Right renal pelvis (tissue), 4 donors: ENCODE measurements around the gene MAST4. TPM values are rescaled to one million over a fixed set of nuclear protein-coding genes. Genes with fewer than 3 reads are reported as not detected.
"Not testable (repeated sequence)": the region's sequence is repeated elsewhere in the genome, so short reads cannot be mapped to it uniquely, and the experiment has no call there.

Experiments used
- DNase-seq, 4 donors: peaks; one replicate each; pipeline ENCODE4 v3.0.0-alpha.2; 2013; ENCODE audit warnings: low read depth in 4 of 4, low spot score in 3 of 4, missing footprints in 1 of 4
- polyA plus RNA-seq, 4 donors: library from polyadenylated mRNA; unstranded; fragments of 120-200 nt; gene quantifications; one replicate each; pipeline ENCODE4 v1.2.1, GENCODE V29; 2013; ENCODE audit not compliant: insufficient read length in 4 of 4

The MAST4 gene
- polyA plus RNA-seq, 4 donors = 14.1 to 18.1 (median 15.0) TPM

- DNase-seq = no peak
Observed at GRCh38 chr5:66741394-66741793, 145.2 kb downstream of the MAST4 start.

DNA sequence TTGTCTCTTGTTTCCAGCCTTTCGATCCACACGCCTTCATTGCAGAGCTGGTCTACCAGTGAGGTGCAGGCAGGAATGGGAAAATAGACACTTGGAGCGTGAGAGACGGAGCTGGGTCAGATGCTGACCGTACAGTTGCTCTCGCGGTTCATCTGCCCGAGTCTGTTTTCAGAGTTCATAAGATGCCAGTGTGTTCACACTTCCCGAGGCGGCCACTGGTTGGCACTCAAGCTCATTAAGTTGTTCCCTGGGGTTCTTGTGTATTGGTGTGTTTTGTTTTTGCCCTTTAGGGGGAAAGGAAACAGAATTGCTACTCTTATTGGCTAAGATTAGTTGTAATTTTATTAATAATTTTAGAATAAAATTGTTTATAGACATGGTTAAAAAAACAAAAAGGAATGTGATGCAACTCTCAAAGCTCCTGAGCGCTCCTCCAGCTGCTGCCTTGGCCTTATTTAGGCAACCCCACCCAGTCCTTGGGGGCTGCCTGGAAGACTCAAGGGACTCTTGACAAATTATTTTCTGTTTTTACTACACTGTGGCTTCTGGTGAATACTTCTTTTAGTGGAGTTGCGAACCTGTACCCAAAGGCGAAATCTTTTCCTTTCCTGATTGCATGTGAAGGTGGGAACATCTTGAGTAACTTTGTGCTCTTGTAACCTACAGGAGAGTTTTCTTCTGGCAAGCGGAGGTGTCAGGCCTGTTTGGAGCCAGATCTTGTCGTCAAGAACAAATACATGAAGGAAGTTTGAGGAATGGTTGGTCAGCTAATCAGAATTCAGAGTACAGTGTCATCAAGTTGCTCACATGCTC, 146.1 kb downstream of the MAST4 start:
- no peak for DNase-seq

DNA sequence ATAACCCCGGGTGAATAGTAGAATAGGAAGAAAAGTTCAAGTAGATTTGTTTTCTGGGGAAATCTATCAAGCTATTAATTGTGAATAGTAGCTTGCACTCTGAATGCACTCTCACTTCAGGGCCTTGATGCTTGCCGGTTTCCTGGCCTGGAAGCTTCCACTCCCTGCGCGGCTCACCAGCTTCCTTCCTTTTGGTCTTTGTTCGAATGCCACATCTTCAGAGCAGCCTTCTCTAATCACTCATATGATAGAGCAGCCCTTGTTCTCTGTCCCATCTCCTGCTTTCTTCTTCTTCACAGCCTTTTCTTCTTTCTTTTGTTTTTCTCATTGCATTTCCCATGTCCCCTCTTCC, 146.7 kb downstream of the MAST4 start:
- DNase-seq = no peak

DNA sequence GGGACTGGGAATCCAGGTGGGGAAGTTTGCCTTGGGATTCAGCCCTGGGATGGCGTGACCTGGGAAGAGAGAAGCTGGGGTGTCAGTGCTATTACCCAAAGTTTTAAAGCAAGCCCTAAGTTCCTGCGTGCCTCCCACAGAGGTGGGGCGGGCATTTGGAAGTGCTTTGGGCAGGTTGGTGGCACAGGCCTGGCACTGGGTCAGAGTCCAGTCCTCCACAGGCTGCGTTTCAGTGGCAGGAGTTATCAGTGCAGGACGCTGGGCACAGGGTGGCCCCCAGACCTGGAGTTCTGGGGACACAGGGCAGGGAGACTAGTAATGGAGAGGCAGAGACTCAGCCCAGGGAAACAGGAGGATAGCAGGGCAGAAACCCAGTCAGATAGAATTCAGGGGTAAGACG, 147.2 kb downstream of the MAST4 start:
- DNase-seq = no peak

DNA sequence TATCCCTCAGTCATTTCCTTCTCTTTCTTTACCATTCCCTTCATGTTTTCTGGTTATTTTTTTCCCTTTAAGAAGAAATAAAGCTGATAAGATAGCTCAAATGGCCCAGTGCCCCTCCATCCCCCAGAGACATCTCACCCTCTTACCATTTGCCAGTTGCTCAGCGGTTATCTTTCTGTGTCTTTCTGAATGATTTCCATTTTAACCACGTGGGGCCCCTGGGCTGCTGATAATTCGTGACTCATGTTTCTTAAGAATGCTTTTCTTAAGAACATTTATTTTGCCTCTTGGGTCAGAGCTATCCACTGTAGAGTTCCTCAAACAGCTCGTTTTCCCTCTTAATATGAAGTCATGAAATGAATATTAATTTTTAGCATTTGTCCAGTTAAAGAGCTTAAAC, 147.8 kb downstream of the MAST4 start:
- DNase-seq = no peak

DNA sequence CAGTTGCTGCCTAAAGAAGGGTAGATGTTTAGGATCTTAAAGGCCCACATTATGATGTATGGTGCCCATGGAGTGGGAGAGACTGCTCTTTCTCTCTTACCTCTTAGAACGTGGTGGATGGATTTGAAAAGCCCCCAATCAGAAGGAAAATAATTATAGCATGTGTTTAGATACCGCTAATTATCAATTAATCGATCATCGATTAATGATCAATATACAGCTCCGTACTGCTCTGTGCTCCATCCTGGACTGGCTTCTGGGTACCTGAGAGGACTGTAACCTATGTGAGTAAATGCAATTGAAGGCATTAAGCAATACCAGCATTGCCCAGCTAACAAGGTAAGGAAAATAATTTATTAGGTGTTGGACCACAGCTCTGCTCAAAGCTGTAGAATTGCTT, 149.1 kb downstream of the MAST4 start:
- no peak for DNase-seq

GRCh38 chr5:66747607-66748006, 151.4 kb downstream of the MAST4 start:
- DNase-seq = no peak

DNA sequence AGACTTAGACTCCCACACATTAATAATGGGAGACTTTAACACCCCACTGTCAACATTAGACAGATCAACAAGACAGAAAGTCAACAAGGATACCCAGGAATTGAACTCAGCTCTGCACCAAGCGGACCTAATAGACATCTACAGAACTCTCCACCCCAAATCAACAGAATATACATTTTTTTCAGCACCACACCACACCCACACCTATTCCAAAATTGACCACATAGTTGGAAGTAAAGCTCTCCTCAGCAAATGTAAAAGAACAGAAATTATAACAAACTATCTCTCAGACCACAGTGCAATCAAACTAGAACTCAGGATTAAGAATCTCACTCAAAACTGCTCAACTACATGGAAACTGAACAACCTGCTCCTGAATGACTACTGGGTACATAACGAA, 156.5 kb downstream of the MAST4 start:
- not testable (repeated sequence) for DNase-seq

- peak; percentile 34 to 54 (median 44) for DNase-seq
Observed at GRCh38 chr5:66757219-66757833, 161.1 kb downstream of the MAST4 start.

GRCh38 chr5:66757834-66758371, 161.7 kb downstream of the MAST4 start:
- no peak for DNase-seq

GRCh38 chr5:66769030-66769733, 173.0 kb downstream of the MAST4 start:
- no peak for DNase-seq

- DNase-seq = no peak
Observed at GRCh38 chr5:66769839-66770617, 173.8 kb downstream of the MAST4 start.

DNA sequence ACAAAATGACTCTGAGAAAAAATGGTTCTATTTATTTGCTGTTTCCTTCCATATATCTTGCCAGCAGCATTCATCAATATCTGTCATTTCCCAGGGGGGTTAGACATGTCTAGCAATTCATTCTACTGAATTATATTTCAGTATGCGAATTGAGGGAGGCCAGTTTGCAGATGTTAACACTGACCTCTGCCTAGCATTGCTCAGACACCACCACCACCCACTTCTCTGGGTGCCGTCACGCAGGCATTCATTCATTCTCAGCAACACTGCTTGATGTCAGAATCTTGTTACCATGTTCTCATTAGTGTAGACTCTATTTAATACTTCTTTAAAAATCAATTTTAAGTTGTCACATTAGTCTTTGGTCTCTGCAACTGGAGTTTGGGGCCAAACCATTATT, 181.7 kb downstream of the MAST4 start:
- no peak for DNase-seq

DNA sequence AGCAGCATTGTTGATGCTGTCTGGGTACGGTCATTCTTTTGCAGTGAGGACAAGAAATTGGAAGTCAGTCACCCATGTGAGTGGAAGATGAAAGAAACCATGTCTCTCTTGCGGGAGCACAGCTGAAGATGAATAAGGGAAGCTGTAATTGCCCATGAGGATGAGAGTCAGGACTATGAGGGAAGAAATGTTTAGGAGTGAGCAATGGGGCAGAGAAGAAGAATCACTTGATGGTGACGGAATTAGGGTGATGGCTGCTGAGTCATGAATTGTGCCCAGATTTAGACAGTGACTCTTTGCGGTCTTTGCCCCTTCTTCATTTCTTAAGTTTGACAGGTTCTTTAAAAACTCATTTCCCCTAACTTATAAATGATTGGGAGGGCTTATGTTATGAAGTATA, 183.3 kb downstream of the MAST4 start:
- DNase-seq = no peak

DNA sequence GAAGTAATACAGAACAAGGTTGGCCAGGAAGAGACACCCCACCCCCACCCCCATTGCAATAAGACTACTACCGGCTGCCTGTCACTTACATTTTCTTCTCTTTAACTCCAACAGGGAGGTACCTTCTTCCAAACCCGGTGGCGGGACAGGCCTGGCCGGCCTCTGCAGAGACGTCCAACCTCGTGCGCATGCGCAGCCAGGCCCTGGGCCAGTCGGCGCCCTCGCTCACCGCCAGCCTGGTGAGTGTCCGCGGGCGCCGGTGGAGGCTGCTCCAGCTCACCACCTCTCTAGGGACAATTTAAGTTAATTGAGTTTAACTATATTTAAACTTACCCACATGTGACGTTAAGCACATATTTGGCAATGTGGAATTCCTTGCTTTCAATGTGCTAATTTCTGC, 192.4 kb downstream of the MAST4 start:
- no peak for DNase-seq

DNA sequence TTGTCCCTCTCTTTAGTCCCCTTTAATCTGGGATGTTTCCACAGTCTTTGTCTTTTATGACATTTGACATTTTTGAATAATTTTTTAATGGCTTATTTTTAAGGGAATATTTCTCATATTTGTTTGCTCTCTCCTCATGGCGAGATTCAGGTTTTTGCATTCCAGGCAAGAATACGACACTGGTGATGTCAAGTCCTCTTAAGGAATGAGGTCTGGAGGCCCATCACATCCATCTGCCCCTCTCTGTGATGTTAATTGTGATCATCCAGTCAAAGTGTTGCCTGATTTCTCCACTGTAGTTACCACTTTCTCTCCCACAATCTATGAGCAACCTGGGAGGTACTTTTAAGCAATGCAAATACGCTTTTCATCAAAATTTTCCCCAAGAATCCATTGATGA, 193.2 kb downstream of the MAST4 start:
- no peak for DNase-seq

- DNase-seq = no peak
Observed at GRCh38 chr5:66793049-66793448, 196.9 kb downstream of the MAST4 start.

GRCh38 chr5:66795682-66796081, 199.5 kb downstream of the MAST4 start:
- DNase-seq = no peak

- DNase-seq = no peak
Observed at GRCh38 chr5:66796305-66797292, 200.4 kb downstream of the MAST4 start.

DNA sequence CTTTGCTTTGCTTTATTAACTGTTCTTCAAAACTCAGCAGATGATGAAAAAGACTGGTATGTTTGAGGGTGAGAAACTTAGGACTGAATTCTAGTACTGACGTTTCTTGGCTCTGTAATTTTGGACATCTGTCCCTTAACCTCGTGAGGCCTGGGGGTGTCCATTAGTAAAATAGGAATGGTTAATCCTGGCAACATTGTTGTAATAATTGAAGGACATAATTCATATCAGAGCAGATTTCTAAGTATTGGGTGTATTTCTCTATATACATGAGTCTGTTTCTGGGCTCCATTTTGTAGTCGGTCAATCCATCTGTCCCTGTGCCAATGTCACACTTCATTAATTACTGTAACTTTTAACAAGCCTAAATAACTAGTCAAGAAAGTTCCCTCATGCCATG, 206.7 kb downstream of the MAST4 start:
- no peak for DNase-seq
